Heart left ventricle (tissue), 16 donors: Measurements from ENCODE around the gene OSTC. TPM values are rescaled to one million over a fixed set of nuclear protein-coding genes. Genes with fewer than 3 reads are reported as not detected.

Experiments
- ATAC-seq, 4 donors: fragments of 200-7000 bp; cut with Tn5 transposase; one replicate each; pipeline ENCODE4 v1.9.1; 2020 to 2022; ENCODE audit warnings: moderate library complexity in 4 of 4, mild to moderate bottlenecking in 3 of 4, moderate number of reproducible peaks in 1 of 4
- DNase-seq, 5 donors: peaks; one replicate each; pipeline ENCODE4 v3.0.0-alpha.2; 2020
- H3K27ac ChIP-seq, 12 donors: fragments of 200-600 bp; sonication (generic) in 4 of 12; one replicate each; pipeline versions ENCODE4 v1.5.0 to v1.8.0; 2016 to 2022; ENCODE audit warnings: mild to moderate bottlenecking in 2 of 12
- H3K27me3 ChIP-seq, 9 donors: fragments of 200-600 bp; sonication (generic) in 2 of 9; one replicate each; pipeline versions ENCODE4 v1.5.1 to v1.8.0; 2016 to 2022; ENCODE audit warnings: mild to moderate bottlenecking in 3 of 9
- H3K36me3 ChIP-seq, 9 donors: fragments of 200-600 bp; sonication (generic) in 2 of 9; one replicate each; pipeline versions ENCODE4 v1.5.0 to v1.8.0; 2018 to 2022; ENCODE audit warnings: mild to moderate bottlenecking in 2 of 9
- H3K4me1 ChIP-seq, 12 donors: fragments of 200-600 bp; sonication (generic) in 4 of 12; one replicate each; pipeline versions ENCODE4 v1.5.0 to v1.8.0; 2016 to 2022; ENCODE audit warnings: mild to moderate bottlenecking in 3 of 12
- H3K4me3 ChIP-seq, 12 donors: fragments of 200-600 bp; sonication (generic) in 4 of 12; one replicate each; pipeline versions ENCODE4 v1.5.0 to v1.8.0; 2017 to 2022; ENCODE audit warnings: mild to moderate bottlenecking in 9 of 12, moderate library complexity in 4 of 12
- H3K9me3 ChIP-seq, 12 donors: fragments of 200-600 bp; sonication (generic) in 4 of 12; one replicate each; pipeline versions ENCODE4 v1.5.0 to v1.8.0; 2016 to 2022; ENCODE audit warnings: mild to moderate bottlenecking in 1 of 12
- CTCF ChIP-seq, 12 donors: fragments of 200-600 bp; sonication (generic) in 4 of 12; IDR thresholded peaks; one replicate each; pipeline versions ENCODE4 v1.5.0 to v1.8.0; 2018 to 2022; ENCODE audit warnings: antibody characterized with exemption in 12 of 12, mild to moderate bottlenecking in 5 of 12
- POLR2A ChIP-seq, 2 donors: fragments of 450-650 bp; IDR thresholded peaks; one replicate each; pipeline ENCODE4 v1.6.1; 2017; ENCODE audit warnings: antibody characterized with exemption in 2 of 2, mild to moderate bottlenecking in 2 of 2, moderate library complexity in 2 of 2
- WGBS, 4 donors: extraction: QIAGEN DNeasy Blood & Tissue Kit in 2 of 4; methylation state at CpG; one replicate each; pipeline versions ENCODE4 v1.1.5 to v1.1.7; 2013 to 2018; 5-methylcytosine and 5-hydroxymethylcytosine counted together
- intact Hi-C, 10 donors: fragments of 100-400 bp; cut with DNase I; formaldehyde crosslinking; loops; one replicate each; pipeline versions ENCODE4 v1.11.1 to v1.14.2; 2022
- polyA plus RNA-seq, 2 donors: library from polyadenylated mRNA; stranded (reverse); fragments of 200-250 nt; gene quantifications; one replicate each; pipeline ENCODE4 v1.2.3, GENCODE V29; 2013
- total RNA-seq, 9 donors: library from RNA; depleted of rRNA in 2 of 9; stranded (reverse); fragments of >200 nt in 2 of 9; fragmentation: NEBNext Ultra II Directional in 3 of 9; extraction: Animal tissue kit (Norgen Biotek cat#: 25700) in 3 of 9; gene quantifications; one replicate each; pipeline versions ENCODE4 v1.1.0 to v1.2.4, GENCODE V29; 2016 to 2023
- donor health status: ischemic (EF 13 %, LVEDD 7.1; RV severe dilation, severe dysfunction).
- donor health status: healthy with polysubstance abuse.
- donor health status: DM: no; HTN: yes; CAD: no.
- donor health status: DM: no; HTN: no; CAD: no.
- donor health status: ischemic (EF 25% LVEDD 6.9; RV normal size, moderate dysfunction).
- donor health status: ischemic (EF 25% LVEDD 5.7; RV mildly dilated, moderate dysfunction).
- donor health status: healthy.
- donor health status: DM: yes; HTN: yes; CAD: no.
- donor health status: ischemic (EF 35%, LVEDD 5.7; RV mildly dilated, moderate dysfunction).
- donor health status: nonischemic (EF 11% LVEDD 7.7; RV severe dilation, severe dysfunction).
- donor health status: DM: yes; HTN: yes; CAD: no.
- donor health status: PGD.
- donor health status: ischemic (EF 29% LVEDD 5.4; RV normal size, mild dysfunction).
- donor health status: nonischemic (EF 23%, LVEDD 6.1; RV moderate dilation, normal function).

OSTC gene
- total and polyA plus RNA-seq, 11 donors, result 20.5 to 146 (median 32.4) TPM

DNA sequence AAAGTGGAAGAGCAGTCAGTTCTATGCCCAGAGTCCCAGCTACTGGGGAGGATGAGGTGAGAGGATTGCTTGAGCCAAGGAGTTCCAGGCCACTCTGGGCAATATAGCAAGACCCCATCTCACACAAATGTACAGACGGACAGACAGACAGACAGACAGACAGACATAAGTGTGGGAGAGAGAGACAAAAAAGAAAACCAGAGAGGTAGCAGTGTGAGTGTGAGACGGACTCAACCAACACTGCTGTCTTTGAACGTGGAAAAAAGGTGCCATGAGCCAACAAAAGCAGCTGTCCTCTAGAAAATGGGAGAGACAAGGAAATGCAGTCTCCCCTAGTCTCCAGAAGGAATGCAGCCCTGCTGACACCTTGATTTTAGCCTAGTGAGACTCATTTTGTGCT is 48.2 kb upstream of the OSTC start:
- TF ChIP-seq CTCF (IDR thresholded peaks at IDR 0.05) (no peak), POLR2A (IDR thresholded peaks at IDR 0.05) (no peak)
- ATAC-seq (no peak), DNase-seq (no peak)
- intact Hi-C loops, result no loop called here
- Histone ChIP-seq H3K9me3 (peaks cover 0 to 6% (median 0%) of the 10 kb centered on the region in 12 donors), H3K4me3 (no peak overlapping the region), H3K27ac (no peak overlapping the region), H3K4me1 (no peaks in the 10 kb centered on the region), H3K36me3 (peaks cover 0 to 4% (median 0%) of the 10 kb centered on the region in 9 donors), H3K27me3 (no peaks in the 10 kb centered on the region)
- 71 to 79% (median 73%) methylated on average over 3 of the region's 3 CpGs for WGBS, 4 donors

DNA sequence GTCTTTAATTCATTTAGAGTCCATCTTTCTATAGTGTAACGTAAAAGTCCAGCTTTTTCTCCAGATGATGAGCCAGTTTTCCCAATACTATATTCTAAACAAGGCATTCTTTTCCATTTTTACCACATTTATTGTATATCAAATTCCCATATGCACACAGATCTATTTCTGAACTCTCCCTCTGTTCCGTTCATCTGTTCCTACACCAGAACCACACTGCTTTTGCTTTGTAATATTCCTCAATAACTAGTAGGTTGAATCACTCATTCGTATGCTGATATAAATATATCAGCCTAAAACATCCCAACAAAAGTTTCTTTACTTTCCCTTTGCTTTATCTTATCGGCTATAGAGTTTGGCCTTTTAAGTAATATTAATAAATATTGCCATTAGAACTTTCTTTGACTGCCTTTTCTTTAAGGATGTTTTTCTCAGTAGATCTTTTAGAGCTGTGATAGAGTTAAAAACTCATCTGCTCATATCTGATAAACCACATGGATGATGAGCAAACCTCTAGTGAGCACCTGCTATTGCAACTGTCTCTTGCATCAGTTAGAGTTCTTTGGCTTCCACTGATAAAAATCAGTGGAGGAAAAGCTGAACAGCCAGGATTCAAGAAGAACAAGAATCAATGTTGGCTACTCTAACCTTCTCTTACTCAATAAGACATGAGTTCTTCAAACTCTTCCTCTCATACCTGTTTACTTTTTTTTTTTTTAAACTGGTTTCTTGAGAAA is 43.2 kb upstream of the OSTC start:
- H3K9me3 ChIP-seq, result peaks cover 0 to 6% (median 0%) of the 10 kb centered on the region in 12 donors
- TF ChIP-seq CTCF (IDR thresholded peaks at IDR 0.05) (no peak), POLR2A (IDR thresholded peaks at IDR 0.05) (no peak)
- H3K4me3 ChIP-seq, result no peak overlapping the region
- WGBS, 4 donors, result 74 to 98% (median 83%) methylated on average over 4 of the region's 4 CpGs
- intact Hi-C loops, result no loop called here
- no peak overlapping the region for H3K27ac ChIP-seq
- DNase-seq (no peak), ATAC-seq (no peak)
- peaks cover 0 to 1% (median 0%) of the 10 kb centered on the region in 12 donors for H3K4me1 ChIP-seq
- no peaks in the 10 kb centered on the region for H3K27me3 ChIP-seq
- H3K36me3 ChIP-seq, result no peaks in the 10 kb centered on the region

GRCh38 chr4:108611365-108611764 is 39.0 kb upstream of the OSTC start:
- DNase-seq (no peak), ATAC-seq (no peak)
- Histone ChIP-seq H3K4me1 (peaks cover 0 to 4% (median 0%) of the 10 kb centered on the region in 12 donors), H3K27ac (no peak overlapping the region), H3K27me3 (no peaks in the 10 kb centered on the region), H3K9me3 (peaks cover 0 to 13% (median 0%) of the 10 kb centered on the region in 12 donors), H3K4me3 (peak overlapping the region in 10 of 12 donors; percentile 5 to 45 (median 26)), H3K36me3 (no peaks in the 10 kb centered on the region)
- WGBS, 4 donors, result 62 to 68% (median 64%) methylated on average over 10 of the region's 10 CpGs
- intact Hi-C loops, result no loop called here
- TF ChIP-seq POLR2A (IDR thresholded peaks at IDR 0.05) (no peak), CTCF (IDR thresholded peaks at IDR 0.05) (peak in 3 of 12 donors; percentile 23 to 35 (median 25))

DNA sequence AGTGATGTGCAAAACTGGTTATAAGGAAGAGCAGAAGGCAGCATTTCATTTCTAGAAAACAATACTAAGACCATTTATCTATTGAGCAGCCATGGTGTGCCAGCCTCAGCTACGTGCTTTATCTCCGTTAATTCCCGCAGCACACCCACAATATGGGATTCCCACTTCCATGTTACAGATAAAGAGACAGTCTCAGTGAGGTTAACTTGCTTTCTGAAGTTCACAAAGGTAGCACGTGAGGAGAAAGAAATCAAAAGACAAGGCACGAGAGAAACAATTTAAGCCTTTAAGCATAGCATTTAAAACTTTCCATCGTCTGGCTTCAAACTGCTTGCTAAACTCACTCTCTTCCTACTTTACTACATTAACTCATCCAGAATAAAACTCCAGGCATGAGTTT is 38.0 kb upstream of the OSTC start:
- Histone ChIP-seq H3K4me1 (peaks cover 0 to 4% (median 0%) of the 10 kb centered on the region in 12 donors), H3K27ac (no peak overlapping the region), H3K27me3 (no peaks in the 10 kb centered on the region), H3K4me3 (no peak overlapping the region), H3K9me3 (peaks cover 0 to 22% (median 0%) of the 10 kb centered on the region in 12 donors), H3K36me3 (no peaks in the 10 kb centered on the region)
- ATAC-seq, result no peak
- intact Hi-C loops, result no loop called here
- DNase-seq, result no peak
- 59 to 64% (median 62%) methylated on average over 6 of the region's 6 CpGs for WGBS, 4 donors
- no peak for TF ChIP-seq POLR2A (IDR thresholded peaks at IDR 0.05)
- TF ChIP-seq CTCF (IDR thresholded peaks at IDR 0.05), result no peak
